ENCODE measurements around the gene NPRL2. TPM values are rescaled to one million over a fixed set of nuclear protein-coding genes. Genes with fewer than 3 reads are reported as not detected.

Gene NPRL2
- total and polyA plus RNA-seq, 2 of the 13 experiments (the other 11 are each of a cell fraction or from before 2014, with no cell fraction given) = 30.6 to 51.4 TPM

- ATAC-seq = no peak
- no peak for TF ChIP-seq BRCA1 (CRISPR knock-in tag; IDR thresholded peaks at IDR 0.05)
- TF ChIP-seq AGO2 (optimal IDR thresholded peaks at IDR 0.05; ENCODE audit: low read depth, low read length) = peak; percentile 18
- intact Hi-C loops (cut with micrococcal nuclease; ENCODE audit: unreplicated experiment) = no loop called here
- peaks cover 13% of the 10 kb centered on the region for H3K79me2 ChIP-seq (ENCODE audit: insufficient read depth, low read length)
- in situ Hi-C loops (cut with HindIII; ENCODE audit: extremely low pct_ligation_motif_present, low pct_unique_long_range_greater_than_20kb) = no loop called here
- ChIA-PET POLR2A (interaction anchor here (3.5 kb wide), 1 partner anchor 11 kb away, joined by 66 read pairs; no protein-coding TSS in a partner anchor), CTCF (ENCODE audit: low intra/inter-chr PET ratio, low total read pairs) (no interaction called here)
- no peak for DNase-seq (ENCODE audit: low spot score)
- H3K27ac ChIP-seq (ENCODE audit: extremely low read length, insufficient read depth, low read length) = no peak overlapping the region
- WGBS (ENCODE audit: low lambda C conversion rate) = 87% methylated on average over 8 of the region's 8 CpGs
- no TSS peak for BruUV-seq (replicated peaks)
- no peak overlapping the region for H3K4me2 ChIP-seq (ENCODE audit: low read depth, low read length)
- no peaks in the 10 kb centered on the region for H3K9me3 ChIP-seq (ENCODE audit: low read length)
- no peaks in the 10 kb centered on the region for H4K20me1 ChIP-seq (ENCODE audit: insufficient read depth, low read length)
- H2AFZ ChIP-seq (ENCODE audit: low read length) = no peak overlapping the region
- no peak overlapping the region for H3K4me3 ChIP-seq (replicated peaks in 1 of 3; ENCODE audit: insufficient read depth in 1 of 3, low read depth in 2 of 3, low read length in 3 of 3)
- no peak overlapping the region for H3K9ac ChIP-seq (ENCODE audit: insufficient read depth, low read depth, low read length)
- FAIRE-seq = no peak
- no peaks in the 10 kb centered on the region for H3K27me3 ChIP-seq (ENCODE audit: control insufficient read depth in 1 of 2, insufficient read depth in 2 of 2, low read length in 2 of 2)
- peaks cover 60% of the 10 kb centered on the region for H3K4me1 ChIP-seq (ENCODE audit: insufficient read depth, low read length)
- peaks cover 8 to 28% of the 10 kb centered on the region in 2 experiments for H3K36me3 ChIP-seq (replicated peaks in 1 of 2; ENCODE audit: control insufficient read depth in 1 of 2, insufficient read depth in 2 of 2, low read length in 2 of 2)
These were observed 24.4 kb downstream of the NPRL2 start for GRCh38 chr3:50326182-50326541.

DNA sequence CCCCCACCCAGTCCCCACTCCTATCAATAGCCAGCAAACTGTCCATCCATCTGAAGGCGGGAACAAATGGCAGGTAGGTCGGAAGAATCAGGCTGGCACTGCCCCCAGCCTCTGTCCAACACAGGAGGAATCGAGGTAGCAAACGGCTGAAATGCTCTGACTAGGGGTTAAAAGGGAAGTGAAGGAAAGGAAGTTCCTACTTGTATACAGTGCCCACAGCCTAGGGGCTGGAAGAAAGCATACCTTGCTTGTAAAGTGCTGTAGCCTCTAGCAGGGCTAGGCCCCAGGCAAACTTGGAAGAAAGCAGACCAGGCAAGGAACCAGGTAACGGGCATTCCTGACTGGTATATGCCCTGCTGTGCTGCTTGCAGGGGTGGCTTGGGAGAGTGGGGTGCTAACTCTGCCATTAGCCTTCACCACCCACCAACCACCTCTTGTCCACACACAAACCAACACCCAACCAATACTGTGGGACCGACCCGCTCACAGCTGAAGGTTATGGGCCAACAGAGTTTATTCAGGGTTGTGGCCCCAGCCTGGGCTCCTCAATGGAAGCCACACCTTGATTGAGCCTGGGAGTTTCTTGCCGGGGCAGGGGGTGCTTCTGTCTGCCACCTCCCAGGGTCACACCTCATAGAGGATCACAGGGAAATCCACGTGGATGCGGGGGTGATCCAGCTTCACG is 24.9 kb downstream of the NPRL2 start:
- Histone ChIP-seq H4K20me1 (ENCODE audit: insufficient read depth, low read length) (no peaks in the 10 kb centered on the region), H3K27me3 (ENCODE audit: control insufficient read depth in 1 of 2, insufficient read depth in 2 of 2, low read length in 2 of 2) (no peaks in the 10 kb centered on the region; a peak in 1 of 5 replicates), H2AFZ (ENCODE audit: low read length) (no peak overlapping the region), H3K9me3 (ENCODE audit: low read length) (no peaks in the 10 kb centered on the region), H3K79me2 (ENCODE audit: insufficient read depth, low read length) (peaks cover 16% of the 10 kb centered on the region), H3K36me3 (replicated peaks in 1 of 2; ENCODE audit: control insufficient read depth in 1 of 2, insufficient read depth in 2 of 2, low read length in 2 of 2) (peaks cover 5 to 23% of the 10 kb centered on the region in 2 experiments), H3K4me2 (ENCODE audit: low read depth, low read length) (no peak overlapping the region), H3K9ac (ENCODE audit: insufficient read depth, low read depth, low read length) (no peak overlapping the region), H3K4me3 (replicated peaks in 1 of 3; ENCODE audit: insufficient read depth in 1 of 3, low read depth in 2 of 3, low read length in 3 of 3) (no peak overlapping the region), H3K27ac (ENCODE audit: extremely low read length, insufficient read depth, low read length) (no peak overlapping the region), H3K4me1 (ENCODE audit: insufficient read depth, low read length) (peaks cover 60% of the 10 kb centered on the region)
- TF ChIP-seq ZNF530 (CRISPR knock-in tag; IDR thresholded peaks at IDR 0.05; ENCODE audit: low read depth) (no peak), AGO2 (optimal IDR thresholded peaks at IDR 0.05; ENCODE audit: low read depth, low read length) (peak; percentile 26)
- BruUV-seq (replicated peaks) = no TSS peak
- intact Hi-C loops (cut with micrococcal nuclease; ENCODE audit: unreplicated experiment) = no loop called here
- DNase-seq (ENCODE audit: low spot score) (no peak), ATAC-seq (no peak), FAIRE-seq (no peak)
- POLR2A ChIA-PET = interaction anchor here (0.5 to 13.0 kb wide), 3 partner anchors 11 to 25 kb away, joined by 4 to 222 read pairs (median 58); partner anchors contain the start of genes HYAL1, HYAL3 and NAA80
- in situ Hi-C loops (cut with HindIII; ENCODE audit: extremely low pct_ligation_motif_present, low pct_unique_long_range_greater_than_20kb) = no loop called here
- CTCF ChIA-PET (ENCODE audit: low intra/inter-chr PET ratio, low total read pairs) = no interaction called here
- WGBS (ENCODE audit: low lambda C conversion rate) = 90% methylated on average over 6 of the region's 11 CpGs

Data from HepG2 (cell line).